ENCODE data around the gene RNF112.

GRCh38 chr17:19392303-19392702 is 18.7 kb upstream of the RNF112 start:
- TF ChIP-seq, protein P1, sequence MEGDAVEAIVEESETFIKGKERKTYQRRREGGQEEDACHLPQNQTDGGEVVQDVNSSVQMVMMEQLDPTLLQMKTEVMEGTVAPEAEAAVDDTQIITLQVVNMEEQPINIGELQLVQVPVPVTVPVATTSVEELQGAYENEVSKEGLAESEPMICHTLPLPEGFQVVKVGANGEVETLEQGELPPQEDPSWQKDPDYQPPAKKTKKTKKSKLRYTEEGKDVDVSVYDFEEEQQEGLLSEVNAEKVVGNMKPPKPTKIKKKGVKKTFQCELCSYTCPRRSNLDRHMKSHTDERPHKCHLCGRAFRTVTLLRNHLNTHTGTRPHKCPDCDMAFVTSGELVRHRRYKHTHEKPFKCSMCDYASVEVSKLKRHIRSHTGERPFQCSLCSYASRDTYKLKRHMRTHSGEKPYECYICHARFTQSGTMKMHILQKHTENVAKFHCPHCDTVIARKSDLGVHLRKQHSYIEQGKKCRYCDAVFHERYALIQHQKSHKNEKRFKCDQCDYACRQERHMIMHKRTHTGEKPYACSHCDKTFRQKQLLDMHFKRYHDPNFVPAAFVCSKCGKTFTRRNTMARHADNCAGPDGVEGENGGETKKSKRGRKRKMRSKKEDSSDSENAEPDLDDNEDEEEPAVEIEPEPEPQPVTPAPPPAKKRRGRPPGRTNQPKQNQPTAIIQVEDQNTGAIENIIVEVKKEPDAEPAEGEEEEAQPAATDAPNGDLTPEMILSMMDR (conservative IDR thresholded peaks at IDR 0.05 in 1 of 2, IDR thresholded peaks at IDR 0.05 in 1 of 2; ENCODE audit: extremely low read depth in 1 of 2, insufficient read depth in 1 of 2, low read depth in 1 of 2, low read length in 2 of 2): no peak
- TF ChIP-seq EZH2 (IDR thresholded peaks at IDR 0.05; ENCODE audit: borderline replicate concordance, low read length): no peak
